Epidermal melanocyte (primary cell): Measurements from ENCODE around the gene SLC35A2.
A peak's percentile ranks its signal among the peaks of the same experiment; 100 is the strongest.

Experiments
- DNase-seq: peaks from one replicate; pipeline ENCODE4 v3.0.0; 2011; ENCODE audit warnings: low spot score; ENCODE audit not compliant: insufficient read length

SLC35A2 gene

DNA sequence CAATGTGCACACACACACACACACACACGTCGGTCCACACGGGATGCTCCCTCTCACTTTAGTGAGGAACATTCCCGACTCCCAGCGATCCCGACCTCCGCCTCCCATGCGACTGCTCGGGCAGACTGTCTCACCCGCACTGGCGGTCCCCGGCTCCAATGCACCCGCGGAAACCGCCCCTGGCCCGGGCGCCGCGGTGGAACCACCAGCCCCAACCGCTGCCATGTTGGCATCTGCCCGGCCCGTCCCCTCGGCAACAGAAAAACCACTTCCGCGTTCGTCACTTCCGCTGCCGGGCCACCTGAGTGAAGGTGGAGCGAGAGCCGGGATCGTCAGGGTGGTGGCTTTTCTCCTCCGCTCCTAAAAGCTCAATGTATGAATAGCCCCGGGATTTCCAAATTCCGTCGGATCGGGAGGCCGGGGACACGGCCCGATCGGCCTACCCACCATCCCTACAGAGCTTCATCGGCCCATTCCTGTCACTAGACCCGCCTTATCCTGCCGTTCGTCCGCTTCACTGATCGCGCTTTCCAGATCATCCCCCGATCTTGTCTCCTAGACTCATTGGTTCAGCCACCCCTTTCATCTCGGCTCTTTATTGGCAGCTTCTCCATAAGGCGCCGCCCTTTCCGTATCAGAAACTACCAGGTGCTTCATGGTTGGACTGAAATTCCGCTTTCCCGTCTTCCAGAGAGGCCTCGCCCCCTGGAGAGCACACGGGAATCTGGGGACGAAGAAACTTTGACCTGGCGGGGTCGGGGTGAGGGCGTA lies at the start of gene SLC35A2:
TSS of gene SLC35A2 (minus strand) at position 235 of the 771 bp plus-strand sequence. CDS start at position 225, 10 bp downstream.
- DNase-seq = peak; percentile 64

DNA sequence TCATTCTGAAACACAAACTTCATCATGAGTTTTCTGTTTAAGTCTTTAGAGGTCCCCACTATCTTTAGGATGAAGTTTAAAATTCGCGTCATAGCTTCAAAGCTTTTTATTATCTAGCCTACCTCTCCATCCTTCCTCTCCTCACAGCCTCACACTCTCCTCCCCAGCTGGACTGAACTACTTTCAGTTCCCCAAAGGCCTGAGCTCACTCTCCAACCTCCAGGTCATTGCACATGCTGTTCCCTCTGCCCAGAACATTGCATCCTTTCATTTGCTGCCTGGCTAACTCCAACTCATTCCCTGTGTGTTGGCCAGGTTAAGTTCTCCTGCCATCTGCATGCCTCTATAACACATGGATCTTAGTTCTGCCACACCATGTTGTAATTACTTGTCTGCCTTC lies 48.8 kb upstream of the SLC35A2 start:
- DNase-seq = no peak

DNA sequence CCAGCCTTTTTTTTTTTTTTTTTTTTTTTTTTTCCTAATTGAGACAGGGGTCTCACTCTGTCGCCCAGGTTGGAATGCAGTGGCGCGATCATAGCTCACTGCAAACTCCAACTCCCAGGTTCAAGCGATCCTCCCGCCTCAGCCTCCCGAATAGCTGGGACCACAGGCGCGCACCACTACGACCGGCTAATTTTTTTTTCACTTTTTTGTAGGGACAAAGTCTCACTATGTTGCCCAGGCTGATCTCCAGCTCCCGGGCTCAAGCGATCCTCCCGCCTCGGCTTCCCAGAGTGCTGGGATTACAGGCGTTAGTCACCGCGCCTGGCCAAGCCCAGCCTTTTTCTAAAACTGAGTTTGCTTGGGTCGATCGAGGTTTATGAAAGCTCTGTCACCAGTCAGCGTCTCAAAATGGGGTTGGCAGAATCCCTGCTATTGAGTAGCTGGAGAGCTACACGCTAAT lies 47.2 kb upstream of the SLC35A2 start:
- DNase-seq = no peak

DNA sequence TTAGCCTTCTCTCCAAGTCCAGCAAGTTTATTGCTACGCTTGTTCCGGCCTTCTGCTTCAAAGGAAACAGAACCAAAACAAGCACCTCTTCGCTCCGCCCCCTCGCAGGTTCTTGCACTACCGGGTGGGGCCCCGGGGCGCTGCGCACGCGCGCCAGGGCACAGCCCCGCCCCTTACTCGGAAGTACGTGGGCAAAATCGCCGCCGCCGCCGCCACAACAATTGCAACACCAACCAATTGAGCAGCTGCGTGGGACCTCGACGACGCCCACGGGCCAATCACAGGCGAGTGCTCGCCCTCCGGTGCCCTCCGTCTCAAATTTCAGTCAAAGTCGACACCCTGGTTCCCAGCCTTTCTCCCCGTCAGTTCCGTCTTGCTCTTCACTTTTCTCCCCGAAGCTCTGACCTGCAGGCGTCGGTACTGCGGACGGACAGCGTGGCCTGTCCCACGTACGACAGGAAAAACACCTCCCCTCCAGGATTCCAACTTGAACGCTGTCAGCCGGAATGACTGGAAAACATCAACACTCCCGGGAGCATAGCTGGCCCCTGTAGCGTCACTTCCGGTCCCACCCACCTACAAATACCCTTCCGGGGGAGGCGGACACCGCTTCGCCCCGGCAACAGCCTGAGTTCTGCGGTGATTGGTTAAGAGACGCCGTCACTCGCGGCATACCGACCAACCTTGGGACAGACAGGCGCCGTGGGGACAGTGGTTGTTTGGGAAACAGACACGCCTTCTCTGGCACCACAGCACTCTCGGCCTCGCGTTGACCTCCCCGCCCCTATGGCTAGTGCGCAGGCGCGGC lies 46.6 kb upstream of the SLC35A2 start:
- DNase-seq = peak; percentile 89

DNA sequence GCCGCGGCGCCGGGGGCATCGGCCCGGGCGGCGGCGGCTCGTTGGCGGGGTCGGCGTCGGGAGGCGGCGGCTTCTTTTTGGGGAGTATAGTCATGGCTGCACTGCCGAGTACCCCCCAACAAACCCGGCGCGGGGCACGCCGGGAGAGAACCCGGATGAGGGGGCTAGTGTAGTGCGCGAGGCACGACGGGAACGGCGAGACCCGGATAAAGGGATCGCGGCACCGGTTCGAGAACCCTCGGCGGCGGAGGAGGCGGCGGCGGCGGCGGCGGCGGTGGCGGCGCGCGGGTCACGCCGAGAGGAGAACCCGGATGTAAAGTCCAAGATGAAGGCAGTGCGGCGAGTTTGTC lies 46.0 kb upstream of the SLC35A2 start, which contains the start of gene OTUD5:
TSS of gene OTUD5 (minus strand) at position 131 of the 350 bp plus-strand sequence. CDS start at position 94, 37 bp downstream.
- peak; percentile 25 for DNase-seq

DNA sequence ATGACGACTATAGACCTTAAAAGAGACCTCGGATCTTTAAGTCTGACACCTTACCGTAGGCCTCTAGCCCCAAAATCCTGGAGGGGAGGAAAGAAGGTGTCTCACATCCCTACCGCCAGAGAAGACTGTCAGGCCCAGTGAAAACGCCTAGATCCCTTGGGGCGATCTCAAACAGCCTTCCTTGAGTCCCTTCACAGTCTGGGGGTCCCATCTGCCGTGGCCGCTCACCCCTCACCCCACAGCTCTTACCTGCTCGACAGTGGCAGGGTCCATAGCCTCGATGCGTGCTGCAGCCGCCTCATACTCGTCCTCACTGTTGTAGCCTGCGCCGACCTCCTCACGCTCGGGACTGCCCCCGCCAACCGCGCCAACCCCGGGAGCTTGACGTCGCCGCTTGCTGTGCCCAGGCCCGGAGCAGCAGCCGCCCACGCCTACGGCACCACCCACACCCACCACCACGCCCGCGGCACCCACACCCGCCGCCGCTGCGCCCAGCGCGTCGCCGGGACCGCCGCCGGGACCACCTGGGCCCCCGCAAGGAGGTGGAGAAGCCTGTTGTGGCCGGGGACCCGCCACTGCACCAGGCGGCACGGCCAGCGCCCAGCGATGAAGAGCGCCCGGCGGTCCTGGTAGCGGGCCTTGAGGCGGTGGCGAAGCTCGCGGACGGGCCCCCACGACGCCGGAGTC lies 45.4 kb upstream of the SLC35A2 start:
- DNase-seq = no peak

DNA sequence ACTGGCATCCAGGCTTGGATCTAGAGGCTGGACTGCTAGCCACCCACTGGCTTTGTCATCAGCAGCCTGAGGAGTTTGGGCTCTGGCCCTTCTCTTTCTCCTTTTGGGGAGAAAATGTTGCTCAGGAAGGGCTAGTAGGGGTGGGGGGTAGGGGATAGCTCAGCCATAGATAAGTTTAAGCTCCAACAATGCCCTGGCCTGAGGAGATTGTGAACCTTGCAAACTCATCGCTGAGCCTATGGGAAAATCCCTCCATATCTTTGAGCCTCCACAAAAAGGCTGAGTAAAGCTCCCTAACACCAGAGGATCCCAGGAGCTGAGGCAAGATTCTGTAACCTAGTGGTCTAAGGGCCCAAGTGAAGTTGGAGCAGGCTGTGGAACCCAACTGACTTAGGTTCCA lies 37.1 kb upstream of the SLC35A2 start:
- DNase-seq = no peak

DNA sequence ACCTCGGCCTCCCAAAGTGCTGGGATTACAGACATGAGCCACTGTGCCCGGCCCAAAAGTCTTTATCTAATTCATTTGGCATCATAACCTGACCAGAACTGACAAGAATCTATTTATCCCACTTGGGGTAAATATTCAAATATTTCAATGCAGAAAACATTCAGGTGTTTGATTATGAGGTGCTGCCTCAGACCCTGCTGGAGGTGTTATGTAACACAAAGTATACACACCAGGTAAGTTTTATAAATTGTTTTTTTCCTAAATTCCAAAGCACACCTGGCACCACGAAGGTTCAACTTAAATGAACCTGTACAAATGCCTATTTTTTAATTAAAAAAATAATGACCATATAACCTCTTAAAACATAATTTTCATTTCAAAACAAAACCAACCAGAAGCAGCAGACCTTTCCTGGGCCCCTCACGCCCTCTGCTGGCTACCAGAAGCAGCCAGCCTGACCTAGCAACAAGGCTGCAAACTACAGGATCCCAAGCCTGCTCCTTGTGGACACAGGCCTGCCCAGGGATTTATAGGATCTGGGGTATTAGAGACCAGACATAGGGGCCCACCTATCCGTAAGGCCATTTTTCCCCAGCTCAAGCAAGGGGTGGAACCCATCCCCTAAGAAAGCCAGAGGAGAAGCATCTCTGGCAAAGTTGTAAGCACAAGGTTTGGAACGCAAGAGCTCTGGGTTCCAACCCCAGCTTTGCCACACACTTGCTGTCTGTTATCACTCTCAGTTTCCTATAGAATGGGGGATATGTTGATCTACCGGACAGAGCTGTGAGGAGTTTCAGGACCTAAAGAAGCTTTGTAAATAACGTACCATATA lies 34.3 kb upstream of the SLC35A2 start:
- peak; percentile 28 for DNase-seq

DNA sequence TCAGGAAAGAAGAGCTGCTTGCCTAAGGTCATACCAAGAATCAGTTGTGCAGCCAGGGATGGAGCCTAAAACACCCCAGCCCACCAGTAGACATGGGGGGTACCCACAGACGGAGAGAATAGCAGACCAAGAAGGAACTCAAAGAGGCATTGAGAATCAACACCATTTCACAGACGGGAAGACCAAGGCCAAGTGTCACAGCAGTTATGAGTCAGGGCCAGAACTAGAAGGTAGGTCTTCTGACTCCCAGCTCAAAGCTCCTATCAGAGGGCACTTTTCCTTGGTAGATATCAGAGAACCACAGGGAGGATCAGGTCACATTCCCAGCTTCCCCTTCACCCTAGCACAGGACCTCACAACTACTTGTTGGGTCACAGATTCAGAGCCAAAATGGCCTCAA lies 31.4 kb upstream of the SLC35A2 start:
- DNase-seq = no peak

DNA sequence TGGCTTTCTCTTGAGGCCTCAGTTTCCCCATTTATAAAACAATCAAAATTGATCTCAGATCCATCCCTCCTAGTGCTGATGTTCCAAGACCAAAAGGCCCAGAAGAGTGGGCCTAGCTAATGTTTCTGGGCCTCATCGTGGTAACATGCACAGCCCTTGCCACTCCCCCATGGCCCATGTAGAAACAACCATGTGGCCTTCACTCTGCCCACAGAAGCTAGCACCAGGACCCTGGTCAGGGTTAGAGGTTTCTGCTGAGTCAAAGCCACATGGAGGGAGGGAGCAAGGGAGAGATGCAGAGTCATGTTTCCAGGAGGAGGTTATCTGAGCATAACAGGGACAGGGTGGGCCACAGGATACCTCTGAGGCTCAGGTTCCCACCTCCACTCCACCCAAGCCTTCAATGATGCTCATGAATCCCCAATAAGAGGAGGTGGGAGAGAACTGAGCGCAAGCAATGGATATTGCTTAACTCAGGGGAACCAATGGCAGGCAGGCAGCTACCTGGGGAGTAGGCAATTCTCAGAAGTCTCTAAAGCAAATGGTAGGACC lies 29.0 kb upstream of the SLC35A2 start:
- DNase-seq = no peak

DNA sequence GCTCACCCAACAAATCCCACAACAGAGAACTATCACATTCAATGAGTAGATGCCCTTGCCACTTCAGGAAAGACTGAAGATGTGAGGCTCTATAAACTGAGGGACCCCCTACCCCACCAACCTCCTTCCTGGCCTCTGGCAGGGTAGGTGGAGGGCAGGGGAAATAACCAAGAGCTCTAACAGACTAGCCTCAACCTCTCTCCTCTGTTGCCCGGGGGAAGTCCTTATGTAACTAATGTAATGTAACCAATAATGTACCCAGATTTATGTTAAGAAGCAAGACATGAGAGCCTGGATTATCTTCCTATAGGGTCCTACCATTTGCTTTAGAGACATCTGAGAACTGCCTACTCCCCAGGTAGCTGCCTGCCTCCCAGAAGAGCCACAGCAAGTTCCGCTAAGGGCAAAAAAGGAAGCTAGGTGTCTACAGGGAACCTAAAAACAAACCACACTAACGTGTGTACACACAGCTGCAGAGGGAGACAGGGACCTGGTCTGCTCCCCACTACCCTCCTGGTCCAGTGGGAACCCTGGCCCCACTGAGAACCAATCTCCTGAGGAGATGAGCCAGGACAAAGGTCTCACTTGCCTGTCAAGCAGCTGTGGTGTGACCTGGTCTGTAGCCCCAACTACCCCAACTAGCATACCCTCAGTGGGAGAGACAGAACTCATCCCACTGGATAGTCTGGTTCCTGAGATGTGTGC lies 28.2 kb upstream of the SLC35A2 start:
- no peak for DNase-seq

DNA sequence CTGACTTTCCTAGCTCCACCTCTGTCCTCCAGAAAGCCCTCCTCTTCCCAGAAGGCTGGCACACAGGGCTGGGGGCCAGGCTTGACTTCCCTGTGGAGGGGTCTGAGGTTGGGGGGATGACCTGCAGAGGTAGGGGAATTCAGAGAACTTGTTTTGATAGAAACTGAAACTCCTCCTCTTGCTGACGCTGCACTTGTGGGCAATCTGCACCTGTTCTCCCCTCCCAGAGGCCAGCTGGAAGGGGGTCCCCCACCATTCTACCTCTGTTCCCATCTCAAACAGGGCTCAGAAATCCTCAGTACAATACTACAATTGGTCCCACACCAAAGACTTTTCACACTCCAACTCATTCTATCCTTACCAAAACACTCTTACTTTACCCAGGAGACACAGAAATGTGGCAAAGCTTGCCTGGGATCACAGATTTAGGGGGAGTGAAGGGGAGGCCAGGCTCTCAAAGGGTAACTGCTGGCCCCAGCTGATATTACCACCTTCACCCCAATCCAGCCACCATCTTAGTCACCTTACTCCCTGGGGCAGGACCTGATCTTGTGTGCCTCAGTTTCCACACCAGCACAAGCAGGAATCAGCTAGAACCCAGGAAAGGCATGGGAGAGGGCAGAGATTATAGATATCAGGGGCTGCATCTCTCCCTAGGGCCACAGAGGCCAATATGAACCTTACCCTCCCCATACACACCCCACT lies 27.4 kb upstream of the SLC35A2 start:
- DNase-seq = no peak

DNA sequence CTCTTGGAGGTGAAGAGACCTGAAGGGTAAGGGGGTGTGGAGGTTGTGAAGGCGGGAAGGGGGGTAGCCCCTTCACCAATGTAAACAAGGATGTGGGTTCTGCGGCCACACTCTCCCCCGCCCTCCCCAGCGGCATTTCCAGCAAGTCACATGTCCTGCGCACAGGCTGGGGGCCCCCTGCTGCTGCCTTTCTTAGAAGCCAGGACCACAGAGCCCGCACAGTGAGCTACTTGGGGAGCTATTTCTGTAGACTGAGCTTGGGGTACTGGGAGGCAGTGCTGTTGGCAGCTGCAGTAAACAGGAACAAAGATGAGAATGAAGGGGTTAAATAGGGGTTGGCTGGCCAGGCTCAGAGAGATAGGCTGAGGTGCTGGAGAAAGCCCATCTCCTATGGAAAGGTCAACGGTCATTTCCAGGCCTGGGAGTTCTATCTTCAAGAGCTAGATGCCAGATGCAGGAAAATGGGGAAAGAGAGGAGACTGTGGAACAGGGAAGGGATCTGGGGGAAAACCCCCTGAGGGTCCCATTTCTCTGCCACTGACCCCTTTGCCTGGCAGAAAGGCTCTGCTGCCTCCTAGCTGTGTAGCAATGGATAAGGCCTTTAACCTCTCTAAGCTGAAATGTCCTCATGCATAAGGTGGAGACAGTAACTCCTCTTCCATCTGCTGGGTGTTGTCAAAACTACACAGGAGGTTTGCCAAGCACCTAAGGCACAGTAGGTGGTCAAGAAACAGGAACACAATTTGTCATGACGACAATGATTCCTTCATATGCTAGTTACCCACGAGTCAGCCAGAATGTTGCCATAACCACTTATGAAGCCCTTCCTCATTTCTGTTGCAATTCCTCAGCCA lies 25.8 kb upstream of the SLC35A2 start:
- no peak for DNase-seq

DNA sequence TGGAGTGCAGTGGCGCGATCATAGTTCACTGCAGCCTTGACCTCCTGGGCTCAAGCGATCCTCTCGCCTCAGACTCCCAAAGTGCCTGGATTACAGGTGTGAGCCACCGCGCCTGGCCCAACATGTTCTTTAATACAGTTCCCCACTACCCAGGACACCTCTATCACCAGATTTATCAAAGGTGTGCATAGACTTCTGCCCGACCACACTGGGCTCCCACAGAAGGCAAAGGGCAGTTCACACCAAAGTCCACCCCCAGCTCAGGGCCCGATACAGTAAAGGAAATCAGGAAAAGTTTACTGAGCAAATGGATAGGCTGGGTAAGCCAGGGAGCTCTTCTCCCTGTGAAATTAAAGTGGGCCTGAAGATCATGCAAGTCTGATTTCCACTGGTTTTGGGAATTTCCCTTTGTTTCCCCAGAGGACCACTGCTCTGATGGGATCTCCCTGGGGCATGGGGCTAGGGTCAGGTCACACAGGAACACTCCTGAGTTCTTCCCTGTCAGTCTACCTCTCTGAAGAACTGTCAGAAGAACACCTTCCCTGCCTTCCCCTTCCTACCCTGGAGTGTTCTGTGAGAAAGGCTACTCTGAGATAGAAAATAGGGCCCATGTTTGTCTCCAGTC lies 25.1 kb upstream of the SLC35A2 start:
- no peak for DNase-seq

DNA sequence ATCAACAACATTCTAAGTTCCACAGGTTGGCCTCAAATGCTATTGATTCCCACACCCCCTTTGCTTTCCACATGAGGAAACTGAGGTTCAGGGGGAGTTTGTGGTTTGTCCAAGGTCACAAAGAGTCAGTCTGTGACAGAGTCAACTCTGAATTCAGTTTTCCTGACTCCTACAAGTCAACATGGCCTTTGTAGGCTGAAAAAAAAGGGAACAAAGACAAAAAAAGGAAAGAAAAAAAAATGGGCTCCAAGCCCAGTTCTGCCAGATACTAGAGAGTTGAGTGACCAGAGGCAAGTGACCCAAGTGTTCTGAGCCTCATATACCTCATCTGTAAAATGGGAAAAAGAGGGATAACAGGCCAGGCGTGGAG lies 23.8 kb upstream of the SLC35A2 start:
- no peak for DNase-seq

DNA sequence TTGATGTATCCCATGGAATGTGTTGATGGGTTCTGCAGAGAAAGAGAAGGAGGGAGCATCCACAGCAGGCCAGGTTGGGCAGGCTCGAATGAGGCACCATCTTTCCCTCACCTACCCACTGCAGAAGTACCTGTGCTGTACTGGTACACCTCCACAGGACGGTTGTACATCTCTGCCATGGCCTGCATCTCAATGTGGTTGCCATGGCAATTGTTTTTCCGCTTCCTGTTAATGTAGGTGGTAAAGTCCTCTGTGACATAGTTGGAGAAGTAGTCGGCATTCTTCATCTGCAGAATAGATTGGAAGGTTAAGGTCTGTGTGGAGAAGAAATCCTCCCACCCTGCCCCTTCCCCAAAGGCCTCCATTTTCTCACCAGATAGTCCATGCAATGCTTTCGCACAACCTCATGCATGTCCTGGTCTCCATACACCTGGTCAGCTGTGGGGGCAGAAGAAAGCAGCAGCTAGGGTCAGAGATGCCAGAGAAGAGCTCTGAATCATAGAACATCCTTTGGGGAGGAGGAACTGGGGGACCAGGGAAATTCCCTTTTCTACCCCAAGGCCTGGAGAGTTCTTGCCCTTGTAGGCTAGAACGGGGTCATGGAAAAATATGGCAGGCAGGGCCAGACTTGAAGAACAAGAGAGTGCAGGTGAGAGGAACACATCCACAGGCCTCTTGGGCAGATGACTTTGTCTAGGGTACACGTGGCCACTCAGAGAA lies 23.3 kb upstream of the SLC35A2 start:
- no peak for DNase-seq

DNA sequence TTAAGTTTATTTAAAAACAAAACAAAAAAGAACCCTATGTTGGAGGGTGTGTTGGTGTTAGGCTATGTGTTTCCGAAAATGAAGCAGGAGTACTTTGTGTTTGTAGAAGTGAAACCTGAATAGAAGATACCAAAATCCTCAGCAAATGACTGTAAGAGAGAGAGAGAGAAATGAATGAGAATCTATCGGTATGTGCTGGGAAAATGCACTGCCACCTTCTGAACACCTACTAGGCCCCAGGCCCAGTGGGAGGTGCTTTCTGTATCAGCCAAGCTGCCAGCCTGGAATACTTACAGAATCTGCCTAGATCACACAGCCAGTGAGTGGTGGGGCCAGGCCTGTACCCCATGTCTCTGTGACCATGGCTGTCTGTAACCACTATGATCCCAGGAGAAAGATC lies 22.3 kb upstream of the SLC35A2 start:
- DNase-seq = no peak
